ENCODE data around the gene SPTBN4.
"Not testable (repeated sequence)": the region's sequence is repeated elsewhere in the genome, so short reads cannot be mapped to it uniquely, and the experiment has no call there.

The SPTBN4 gene

GRCh38 chr19:40560092-40560507 lies 93.3 kb downstream of the SPTBN4 start:
- no peak for DNase-seq (ENCODE audit: low read depth, low spot score)

- DNase-seq (ENCODE audit: low read depth, low spot score): no peak
Measured at GRCh38 chr19:40561947-40562346, 95.1 kb downstream of the SPTBN4 start.

GRCh38 chr19:40564535-40564934 lies 97.7 kb downstream of the SPTBN4 start:
- not testable (repeated sequence) for DNase-seq (ENCODE audit: low read depth, low spot score)

GRCh38 chr19:40565355-40565754 lies 98.6 kb downstream of the SPTBN4 start:
- no peak for DNase-seq (ENCODE audit: low read depth, low spot score)

- no peak for DNase-seq (ENCODE audit: low read depth, low spot score)
Measured at GRCh38 chr19:40565910-40566495, 99.2 kb downstream of the SPTBN4 start.

- no peak for DNase-seq (ENCODE audit: low read depth, low spot score)
Measured at GRCh38 chr19:40567040-40567749, 100.4 kb downstream of the SPTBN4 start.

- no peak for DNase-seq (ENCODE audit: low read depth, low spot score)
Measured at GRCh38 chr19:40567750-40568494, 101.1 kb downstream of the SPTBN4 start.

- DNase-seq (ENCODE audit: low read depth, low spot score): peak; percentile 99
Measured at GRCh38 chr19:40570313-40571004, 103.7 kb downstream of the SPTBN4 start.

- no peak for DNase-seq (ENCODE audit: low read depth, low spot score)
Measured at GRCh38 chr19:40571005-40571318, 104.2 kb downstream of the SPTBN4 start.

GRCh38 chr19:40571831-40572495 lies 105.2 kb downstream of the SPTBN4 start:
- DNase-seq (ENCODE audit: low read depth, low spot score): no peak

GRCh38 chr19:40575326-40575725 lies 108.5 kb downstream of the SPTBN4 start:
- DNase-seq (ENCODE audit: low read depth, low spot score): no peak

GRCh38 chr19:40576151-40576584 lies 109.4 kb downstream of the SPTBN4 start:
- peak; percentile 53 for DNase-seq (ENCODE audit: low read depth, low spot score)

GRCh38 chr19:40576585-40577451 lies 110.0 kb downstream of the SPTBN4 start, which contains the start of gene SHKBP1:
TSS of gene SHKBP1 (plus strand) at chr19:40576873. CDS start at chr19:40576900, 27 bp downstream.
- peak; percentile 96 for DNase-seq (ENCODE audit: low read depth, low spot score)

GRCh38 chr19:40578442-40578908 lies 111.7 kb downstream of the SPTBN4 start:
- peak; percentile 84 for DNase-seq (ENCODE audit: low read depth, low spot score)

- DNase-seq (ENCODE audit: low read depth, low spot score): no peak
Measured at GRCh38 chr19:40580619-40581018, 113.8 kb downstream of the SPTBN4 start.

GRCh38 chr19:40581531-40581930 lies 114.7 kb downstream of the SPTBN4 start:
- no peak for DNase-seq (ENCODE audit: low read depth, low spot score)

GRCh38 chr19:40582467-40582866 lies 115.7 kb downstream of the SPTBN4 start:
- no peak for DNase-seq (ENCODE audit: low read depth, low spot score)

- no peak for DNase-seq (ENCODE audit: low read depth, low spot score)
Measured at GRCh38 chr19:40583283-40583682, 116.5 kb downstream of the SPTBN4 start.

GRCh38 chr19:40584007-40584406 lies 117.2 kb downstream of the SPTBN4 start:
- DNase-seq (ENCODE audit: low read depth, low spot score): no peak

- no peak for DNase-seq (ENCODE audit: low read depth, low spot score)
Measured at GRCh38 chr19:40585241-40585981, 118.6 kb downstream of the SPTBN4 start.

Data from ELF-1 (cell line).